Stomach (tissue), 9 donors: ENCODE data around the gene EIF2S1. TPM values are rescaled to one million over a fixed set of nuclear protein-coding genes. Genes with fewer than 3 reads are reported as not detected.
"Not testable (repeated sequence)": the region's sequence is repeated elsewhere in the genome, so short reads cannot be mapped to it uniquely, and the experiment has no call there.

ENCODE experiments used
- DNase-seq, 2 donors: peaks; one replicate each; pipeline versions ENCODE4 v3.0.0 to v3.0.0-alpha.2; 2013 to 2019
- H3K27ac ChIP-seq, 5 donors: fragments of 200-600 bp in 4 of 5; sonication (generic) in 4 of 5; one replicate each; pipeline ENCODE4 v1.5.1; 2013 to 2019; ENCODE audit warnings: mild to moderate bottlenecking in 1 of 5, moderate library complexity in 1 of 5
- H3K27me3 ChIP-seq, 3 donors: fragments of 200-600 bp; sonication (generic); one replicate each; pipeline ENCODE4 v1.5.1; 2017 to 2019; ENCODE audit warnings: mixed run types in 1 of 3
- H3K36me3 ChIP-seq, 4 donors: fragments of 200-600 bp; sonication (generic); 1 replicate in 3 of 4; 2 replicates in 1 of 4; pipeline ENCODE4 v1.5.1; 2016 to 2019
- H3K4me1 ChIP-seq, 4 donors: fragments of 200-600 bp; sonication (generic); one replicate each; pipeline ENCODE4 v1.5.1; 2016 to 2019
- H3K4me3 ChIP-seq, 4 donors: fragments of 200-600 bp; sonication (generic) in 3 of 4; one replicate each; pipeline ENCODE4 v1.5.1; 2016 to 2019; ENCODE audit warnings: mild to moderate bottlenecking in 1 of 4
- H3K9me3 ChIP-seq, 4 donors: fragments of 200-600 bp; sonication (generic); one replicate each; pipeline ENCODE4 v1.5.1; 2016 to 2019
- EP300 ChIP-seq: sonication (generic); formaldehyde crosslinking; IDR thresholded peaks from one replicate; pipeline ENCODE4 v1.6.1; 2017; ENCODE audit warnings: antibody characterized with exemption
- POLR2A ChIP-seq, 4 donors: fragments of 450-650 bp; IDR thresholded peaks; one replicate each; pipeline ENCODE4 v1.6.1; 2016; ENCODE audit warnings: antibody characterized with exemption in 4 of 4, control low read depth in 2 of 4, mild to moderate bottlenecking in 1 of 4, moderate library complexity in 1 of 4
- POLR2AphosphoS5 ChIP-seq, 3 donors: sonication (generic); formaldehyde crosslinking; IDR thresholded peaks; one replicate each; pipeline ENCODE4 v1.6.1; 2016; ENCODE audit warnings: antibody characterized with exemption in 3 of 3
- WGBS, 5 donors: extraction: QIAGEN DNeasy Blood & Tissue Kit in 3 of 5; methylation state at CpG; one replicate each; pipeline versions ENCODE4 v1.1.5 to v1.1.7; 2013 to 2018; 5-methylcytosine and 5-hydroxymethylcytosine counted together
- intact Hi-C: fragments of 100-400 bp; cut with DNase I; formaldehyde crosslinking; loops from one replicate; pipeline ENCODE4 v1.15.1; 2023; ENCODE audit warnings: low total_unique reads
- polyA plus RNA-seq, 3 donors: library from polyadenylated mRNA; stranded (reverse); fragments of 200-250 nt; gene quantifications; one replicate each; pipeline ENCODE4 v1.2.3, GENCODE V29; 2013
- total RNA-seq, 5 donors: library from RNA; depleted of rRNA; stranded (reverse); fragments of >200 nt; gene quantifications; one replicate each; pipeline versions ENCODE4 v1.1.0 to v1.2.3, GENCODE V29; 2014 to 2016
- TF ChIP-seq, protein P1 (sequence below), 7 experiments: fragments of 450-650 bp in 4 of 7; fragments of 200-600 bp in 3 of 7; sonication (generic) in 3 of 7; IDR thresholded peaks; one replicate each; pipeline ENCODE4 v1.5.1; 2016 to 2019; ENCODE audit warnings: antibody characterized with exemption in 7 of 7, control low read depth in 2 of 7, mild to moderate bottlenecking in 1 of 7
- donor health status: healthy with polysubstance abuse.
- donor health status: Bipolar disorder and iron deficiency.
- donor health status: healthy.

EIF2S1 gene
- total and polyA plus RNA-seq, 8 donors: 15.6 to 149 (median 42.6) TPM

- H3K27ac ChIP-seq: no peak overlapping the region
- H3K9me3 ChIP-seq: no peaks in the 10 kb centered on the region
- no peaks in the 10 kb centered on the region for H3K27me3 ChIP-seq
- WGBS, 5 donors: 89 to 99% (median 92%) methylated on average over 2 of the region's 2 CpGs
- TF ChIP-seq, protein P1, sequence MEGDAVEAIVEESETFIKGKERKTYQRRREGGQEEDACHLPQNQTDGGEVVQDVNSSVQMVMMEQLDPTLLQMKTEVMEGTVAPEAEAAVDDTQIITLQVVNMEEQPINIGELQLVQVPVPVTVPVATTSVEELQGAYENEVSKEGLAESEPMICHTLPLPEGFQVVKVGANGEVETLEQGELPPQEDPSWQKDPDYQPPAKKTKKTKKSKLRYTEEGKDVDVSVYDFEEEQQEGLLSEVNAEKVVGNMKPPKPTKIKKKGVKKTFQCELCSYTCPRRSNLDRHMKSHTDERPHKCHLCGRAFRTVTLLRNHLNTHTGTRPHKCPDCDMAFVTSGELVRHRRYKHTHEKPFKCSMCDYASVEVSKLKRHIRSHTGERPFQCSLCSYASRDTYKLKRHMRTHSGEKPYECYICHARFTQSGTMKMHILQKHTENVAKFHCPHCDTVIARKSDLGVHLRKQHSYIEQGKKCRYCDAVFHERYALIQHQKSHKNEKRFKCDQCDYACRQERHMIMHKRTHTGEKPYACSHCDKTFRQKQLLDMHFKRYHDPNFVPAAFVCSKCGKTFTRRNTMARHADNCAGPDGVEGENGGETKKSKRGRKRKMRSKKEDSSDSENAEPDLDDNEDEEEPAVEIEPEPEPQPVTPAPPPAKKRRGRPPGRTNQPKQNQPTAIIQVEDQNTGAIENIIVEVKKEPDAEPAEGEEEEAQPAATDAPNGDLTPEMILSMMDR (IDR thresholded peaks at IDR 0.05): no peak
- TF ChIP-seq POLR2A (IDR thresholded peaks at IDR 0.05) (no peak), POLR2AphosphoS5 (IDR thresholded peaks at IDR 0.05) (no peak), EP300 (no peak)
- no peaks in the 10 kb centered on the region for H3K4me1 ChIP-seq
- H3K4me3 ChIP-seq: no peak overlapping the region
- peaks cover 39 to 98% (median 96%) of the 10 kb centered on the region in 4 donors for H3K36me3 ChIP-seq
- intact Hi-C loops: no loop called here
- DNase-seq: peak in 1 of 2 donors; percentile 28
Measured at GRCh38 chr14:67335781-67336180, 24.3 kb upstream of the EIF2S1 start.

DNA sequence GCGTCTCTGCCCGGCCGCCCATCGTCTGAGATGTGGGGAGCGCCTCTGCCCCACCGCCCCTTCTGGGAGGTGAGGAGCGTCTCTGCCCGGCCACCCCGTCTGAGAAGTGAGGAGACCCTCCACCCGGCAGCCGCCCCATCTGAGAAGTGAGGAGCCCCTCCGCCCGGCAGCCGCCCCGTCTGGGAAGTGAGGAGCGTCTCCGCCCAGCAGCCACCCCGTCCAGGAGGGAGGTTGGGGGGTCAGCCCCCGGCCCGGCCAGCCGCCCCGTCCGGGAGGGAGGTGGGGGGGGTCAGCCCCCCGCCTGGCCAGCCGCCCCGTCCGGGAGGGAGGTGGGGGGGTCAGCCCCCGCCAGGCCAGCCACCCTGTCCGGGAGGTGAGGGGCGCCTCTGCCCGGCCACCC is 18.9 kb upstream of the EIF2S1 start:
- peaks cover 43 to 98% (median 91%) of the 10 kb centered on the region in 4 donors for H3K36me3 ChIP-seq
- H3K9me3 ChIP-seq, H3K27me3 ChIP-seq, H3K27ac ChIP-seq, DNase-seq, intact Hi-C loops, H3K4me1 ChIP-seq, H3K4me3 ChIP-seq: not testable (repeated sequence)
- 93 to 100% (median 97%) methylated on average over 3 to 31 of the region's 31 CpGs for WGBS, 5 donors

DNA sequence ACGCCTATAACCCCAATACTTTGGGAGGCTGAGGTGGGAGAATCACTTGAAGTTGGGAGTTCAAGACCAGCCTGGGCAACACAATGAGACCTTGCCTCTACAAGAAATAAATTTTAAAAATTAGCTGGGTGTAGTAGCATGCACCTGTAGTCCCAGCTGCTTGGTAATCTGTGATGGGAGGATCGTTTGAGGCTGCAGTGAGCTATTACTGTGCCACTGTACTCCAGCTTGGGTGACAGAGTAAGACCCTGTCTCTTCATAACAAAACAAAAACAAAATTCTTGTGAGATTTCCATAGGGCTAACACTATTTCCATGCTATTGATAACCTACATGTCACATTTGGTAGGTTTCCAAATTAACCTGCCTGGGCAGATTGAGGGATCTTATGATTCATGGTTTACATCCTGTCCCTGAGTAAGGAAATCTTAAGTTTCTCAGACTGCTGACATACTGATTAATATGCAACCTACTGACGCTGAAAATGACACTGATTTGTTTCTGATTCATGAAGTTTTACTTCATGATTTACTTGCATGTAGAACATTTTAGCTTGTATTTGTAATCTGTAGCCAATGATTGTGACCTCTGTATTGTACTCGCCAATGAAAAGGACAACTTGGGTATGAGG is 16.4 kb upstream of the EIF2S1 start:
- Histone ChIP-seq H3K27ac (no peak overlapping the region), H3K36me3 (peaks cover 48 to 98% (median 91%) of the 10 kb centered on the region in 4 donors), H3K4me1 (no peaks in the 10 kb centered on the region), H3K4me3 (no peak overlapping the region), H3K9me3 (no peaks in the 10 kb centered on the region), H3K27me3 (no peaks in the 10 kb centered on the region)
- DNase-seq: no peak
- intact Hi-C loops: no loop called here
- TF ChIP-seq POLR2AphosphoS5 (IDR thresholded peaks at IDR 0.05): no peak
- no peak for TF ChIP-seq POLR2A (IDR thresholded peaks at IDR 0.05)
- TF ChIP-seq EP300: no peak
- 87 to 94% (median 93%) methylated on average over 4 of the region's 4 CpGs for WGBS, 5 donors

GRCh38 chr14:67345583-67345982 is 14.5 kb upstream of the EIF2S1 start:
- TF ChIP-seq POLR2A (IDR thresholded peaks at IDR 0.05) (no peak), POLR2AphosphoS5 (IDR thresholded peaks at IDR 0.05) (no peak), EP300 (no peak)
- TF ChIP-seq, protein P1 (IDR thresholded peaks at IDR 0.05): no peak
- no peak for DNase-seq
- intact Hi-C loops: no loop called here
- H3K4me1 ChIP-seq: no peaks in the 10 kb centered on the region
- H3K27me3 ChIP-seq: no peaks in the 10 kb centered on the region
- H3K27ac ChIP-seq: no peak overlapping the region
- H3K36me3 ChIP-seq: peaks cover 46 to 98% (median 91%) of the 10 kb centered on the region in 4 donors
- H3K9me3 ChIP-seq: no peaks in the 10 kb centered on the region
- H3K4me3 ChIP-seq: no peak overlapping the region

DNA sequence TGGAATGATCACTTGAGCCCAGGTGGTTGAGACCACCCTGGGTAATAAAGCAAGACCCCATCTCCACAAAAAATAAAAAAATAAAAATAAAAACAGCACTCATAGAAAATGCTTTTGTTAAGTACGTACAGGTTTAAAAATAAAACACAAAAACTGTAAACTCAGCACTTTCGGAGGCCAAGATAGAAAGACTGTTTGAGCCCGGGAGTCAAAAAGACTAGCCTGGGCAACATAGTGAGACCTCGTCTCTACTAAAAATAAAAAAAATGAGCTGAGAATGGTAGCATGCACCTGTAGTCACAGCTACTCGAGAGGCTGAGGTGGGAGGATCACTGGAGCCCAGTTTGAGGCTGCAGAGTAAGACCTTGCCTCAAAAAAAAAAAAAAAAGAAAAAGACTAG is 8.1 kb upstream of the EIF2S1 start:
- intact Hi-C loops: no loop called here
- TF ChIP-seq EP300 (no peak), POLR2A (IDR thresholded peaks at IDR 0.05) (no peak), POLR2AphosphoS5 (IDR thresholded peaks at IDR 0.05) (no peak)
- TF ChIP-seq, protein P1 (IDR thresholded peaks at IDR 0.05): no peak
- H3K4me1 ChIP-seq: peaks cover 2 to 22% (median 14%) of the 10 kb centered on the region in 4 donors
- DNase-seq: no peak
- H3K27me3 ChIP-seq: no peaks in the 10 kb centered on the region
- no peak overlapping the region for H3K4me3 ChIP-seq
- H3K9me3 ChIP-seq: no peaks in the 10 kb centered on the region
- no peak overlapping the region for H3K27ac ChIP-seq
- peaks cover 23 to 67% (median 63%) of the 10 kb centered on the region in 4 donors for H3K36me3 ChIP-seq
- WGBS, 5 donors: 92 to 95% (median 92%) methylated on average over 5 of the region's 5 CpGs
